DND-41 (cell line): ENCODE results near the gene PALM.

Source experiments
- CTCF ChIP-seq: IDR thresholded peaks from 2 replicates; pipeline ENCODE4 v1.5.1; 2012; ENCODE audit warnings: borderline replicate concordance, low read length, moderate library complexity, mild to moderate bottlenecking; ENCODE audit not compliant: poor library complexity, severe bottlenecking; ENCODE audit errors: extremely low read depth
- EZH2 ChIP-seq: IDR thresholded peaks from 3 replicates; pipeline ENCODE4 v1.6.1; 2012; ENCODE audit warnings: borderline replicate concordance, low read depth, mild to moderate bottlenecking, moderate library complexity, low read length, inconsistent platforms; ENCODE audit not compliant: severe bottlenecking

- TF ChIP-seq EZH2 (no peak), CTCF (no peak)
These were observed 67.8 kb downstream of the PALM start for GRCh38 chr19:776549-776948.
